ENCODE results near the gene CLPTM1L.

Gene CLPTM1L

DNA sequence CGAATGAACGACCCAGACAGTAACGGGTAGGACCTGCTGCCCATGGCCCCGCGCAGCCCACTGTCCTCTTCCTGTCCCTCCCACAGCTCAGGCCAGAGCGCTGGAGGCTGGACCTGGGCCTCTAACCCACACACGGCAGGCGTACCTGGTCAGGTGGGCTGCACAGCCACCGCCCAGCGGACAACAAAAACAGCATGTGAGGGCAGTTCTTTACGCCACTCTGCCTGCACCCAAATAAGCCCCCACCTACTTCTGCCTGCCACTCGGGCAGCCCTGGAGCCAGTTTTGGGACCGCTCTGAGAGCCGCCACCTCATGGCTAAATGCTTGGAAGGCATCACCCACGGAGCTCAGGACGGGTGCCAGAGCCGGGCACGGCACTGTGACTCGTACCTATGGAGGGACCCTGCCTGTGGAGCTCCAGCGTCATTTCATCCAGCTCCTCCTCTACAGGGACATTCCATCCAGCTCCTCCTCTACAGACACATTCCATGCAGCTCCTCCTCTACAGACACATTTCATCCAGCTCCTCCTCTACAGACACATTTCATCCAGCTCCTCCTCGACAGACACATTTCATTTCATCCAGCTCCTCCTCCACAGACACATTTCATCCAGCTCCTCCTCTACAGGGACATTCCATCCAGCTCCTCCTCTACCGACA, 18.9 kb downstream of the CLPTM1L start:
- DNase-seq (ENCODE audit: low spot score): no peak
- in situ Hi-C loops (cut with MboI; ENCODE audit: low sequenced_read_pairs, unreplicated experiment): no loop called here
- TF ChIP-seq, protein P1, sequence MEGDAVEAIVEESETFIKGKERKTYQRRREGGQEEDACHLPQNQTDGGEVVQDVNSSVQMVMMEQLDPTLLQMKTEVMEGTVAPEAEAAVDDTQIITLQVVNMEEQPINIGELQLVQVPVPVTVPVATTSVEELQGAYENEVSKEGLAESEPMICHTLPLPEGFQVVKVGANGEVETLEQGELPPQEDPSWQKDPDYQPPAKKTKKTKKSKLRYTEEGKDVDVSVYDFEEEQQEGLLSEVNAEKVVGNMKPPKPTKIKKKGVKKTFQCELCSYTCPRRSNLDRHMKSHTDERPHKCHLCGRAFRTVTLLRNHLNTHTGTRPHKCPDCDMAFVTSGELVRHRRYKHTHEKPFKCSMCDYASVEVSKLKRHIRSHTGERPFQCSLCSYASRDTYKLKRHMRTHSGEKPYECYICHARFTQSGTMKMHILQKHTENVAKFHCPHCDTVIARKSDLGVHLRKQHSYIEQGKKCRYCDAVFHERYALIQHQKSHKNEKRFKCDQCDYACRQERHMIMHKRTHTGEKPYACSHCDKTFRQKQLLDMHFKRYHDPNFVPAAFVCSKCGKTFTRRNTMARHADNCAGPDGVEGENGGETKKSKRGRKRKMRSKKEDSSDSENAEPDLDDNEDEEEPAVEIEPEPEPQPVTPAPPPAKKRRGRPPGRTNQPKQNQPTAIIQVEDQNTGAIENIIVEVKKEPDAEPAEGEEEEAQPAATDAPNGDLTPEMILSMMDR (IDR thresholded peaks at IDR 0.05; ENCODE audit: borderline replicate concordance, control extremely low read depth, extremely low read depth, insufficient read depth, missing control alignments): no peak

DNA sequence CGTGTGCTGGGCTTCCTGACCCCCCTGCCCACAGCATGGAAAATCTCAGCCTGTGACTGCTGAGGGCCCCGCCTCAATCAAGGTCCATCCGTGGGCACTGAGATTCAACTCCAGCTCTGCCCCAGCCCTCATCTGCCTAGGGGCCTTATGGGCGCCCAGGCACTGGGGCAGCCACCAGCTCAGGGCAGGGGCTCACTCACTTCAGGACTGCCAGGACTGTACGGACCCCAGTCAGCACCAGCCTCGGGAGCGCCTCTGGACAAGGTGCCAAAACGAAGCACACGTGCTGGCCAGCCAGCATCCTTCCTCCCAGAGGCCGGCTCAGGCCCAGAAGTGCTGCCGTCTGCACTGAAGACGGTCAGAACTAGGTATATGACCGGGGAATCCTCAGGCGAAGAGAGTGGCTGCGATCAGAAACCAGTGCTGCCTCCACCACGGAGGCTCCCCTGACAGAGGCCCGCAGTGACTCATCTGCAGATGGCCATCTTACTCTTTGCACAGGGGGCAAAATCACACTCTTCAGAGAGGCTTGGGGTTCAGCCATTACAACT, 19.6 kb downstream of the CLPTM1L start:
- TF ChIP-seq, protein P1 (IDR thresholded peaks at IDR 0.05; ENCODE audit: borderline replicate concordance, control extremely low read depth, extremely low read depth, insufficient read depth, missing control alignments): no peak
- in situ Hi-C loops (cut with MboI; ENCODE audit: low sequenced_read_pairs, unreplicated experiment): no loop called here
- no peak for DNase-seq (ENCODE audit: low spot score)

DNA sequence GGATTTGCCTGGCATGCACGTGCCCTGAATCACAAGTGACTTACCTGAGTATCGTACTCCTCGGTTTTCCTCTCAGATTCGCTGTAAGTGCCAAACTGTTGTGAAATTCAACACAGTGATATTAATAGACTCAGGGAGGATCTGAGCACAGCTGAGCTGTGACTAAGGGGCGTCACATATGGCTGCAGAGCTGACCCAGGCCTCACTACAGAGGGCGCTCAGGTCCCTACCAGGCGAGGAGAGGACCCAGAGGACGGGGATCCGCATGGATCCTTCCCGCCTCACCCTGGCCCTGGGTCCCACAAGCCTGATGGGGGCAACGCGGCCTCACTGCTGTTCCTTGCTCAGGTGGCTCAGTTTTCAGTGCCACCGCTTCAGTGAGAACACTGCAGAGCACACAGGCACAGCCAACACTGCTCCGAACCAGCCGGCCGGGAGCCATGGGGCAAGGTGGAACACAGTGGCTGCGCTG, 20.1 kb downstream of the CLPTM1L start:
- in situ Hi-C loops (cut with MboI; ENCODE audit: low sequenced_read_pairs, unreplicated experiment): no loop called here
- TF ChIP-seq, protein P1 (IDR thresholded peaks at IDR 0.05; ENCODE audit: borderline replicate concordance, control extremely low read depth, extremely low read depth, insufficient read depth, missing control alignments): no peak
- no peak for DNase-seq (ENCODE audit: low spot score)

DNA sequence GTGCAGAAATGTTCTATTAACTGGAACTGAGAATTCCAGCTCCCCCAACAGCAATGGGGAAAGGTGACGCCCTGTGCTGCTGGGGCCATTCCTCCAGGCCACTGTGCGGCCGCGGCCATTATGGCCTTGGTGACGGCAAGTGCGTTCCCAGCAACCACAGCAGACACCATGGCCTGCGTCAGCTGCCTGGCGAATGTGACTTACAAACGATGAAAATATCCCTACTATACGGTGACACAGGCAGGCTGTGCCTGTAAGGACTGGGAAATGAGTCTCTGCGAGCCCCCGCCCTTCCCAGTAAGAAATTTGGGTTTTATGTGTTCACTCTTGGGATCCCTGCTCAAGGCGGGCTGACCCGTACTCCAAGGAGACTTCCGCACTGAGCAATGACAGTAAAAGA, 20.6 kb downstream of the CLPTM1L start:
- DNase-seq (ENCODE audit: low spot score): no peak
- TF ChIP-seq, protein P1 (IDR thresholded peaks at IDR 0.05; ENCODE audit: borderline replicate concordance, control extremely low read depth, extremely low read depth, insufficient read depth, missing control alignments): no peak
- in situ Hi-C loops (cut with MboI; ENCODE audit: low sequenced_read_pairs, unreplicated experiment): no loop called here

DNA sequence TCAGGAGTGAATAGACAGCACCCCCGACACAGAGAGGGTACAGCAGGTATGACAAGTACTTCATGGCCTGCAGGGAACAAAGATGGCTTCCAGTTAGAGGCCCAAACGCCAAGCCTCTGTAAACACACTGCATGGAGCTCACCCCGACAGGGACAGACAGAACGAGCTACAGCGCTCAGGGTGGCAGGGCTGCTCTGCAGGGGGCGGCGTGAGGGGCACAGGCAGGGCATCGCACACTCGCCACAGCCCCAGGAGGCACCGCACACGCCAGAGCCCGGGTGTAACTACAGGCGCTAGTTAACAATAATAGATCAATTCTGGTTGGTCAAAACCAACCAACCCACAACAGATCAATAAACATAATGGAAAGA, 21.1 kb downstream of the CLPTM1L start:
- TF ChIP-seq, protein P1 (IDR thresholded peaks at IDR 0.05; ENCODE audit: borderline replicate concordance, control extremely low read depth, extremely low read depth, insufficient read depth, missing control alignments): no peak
- no peak for DNase-seq (ENCODE audit: low spot score)
- in situ Hi-C loops (cut with MboI; ENCODE audit: low sequenced_read_pairs, unreplicated experiment): no loop called here

DNA sequence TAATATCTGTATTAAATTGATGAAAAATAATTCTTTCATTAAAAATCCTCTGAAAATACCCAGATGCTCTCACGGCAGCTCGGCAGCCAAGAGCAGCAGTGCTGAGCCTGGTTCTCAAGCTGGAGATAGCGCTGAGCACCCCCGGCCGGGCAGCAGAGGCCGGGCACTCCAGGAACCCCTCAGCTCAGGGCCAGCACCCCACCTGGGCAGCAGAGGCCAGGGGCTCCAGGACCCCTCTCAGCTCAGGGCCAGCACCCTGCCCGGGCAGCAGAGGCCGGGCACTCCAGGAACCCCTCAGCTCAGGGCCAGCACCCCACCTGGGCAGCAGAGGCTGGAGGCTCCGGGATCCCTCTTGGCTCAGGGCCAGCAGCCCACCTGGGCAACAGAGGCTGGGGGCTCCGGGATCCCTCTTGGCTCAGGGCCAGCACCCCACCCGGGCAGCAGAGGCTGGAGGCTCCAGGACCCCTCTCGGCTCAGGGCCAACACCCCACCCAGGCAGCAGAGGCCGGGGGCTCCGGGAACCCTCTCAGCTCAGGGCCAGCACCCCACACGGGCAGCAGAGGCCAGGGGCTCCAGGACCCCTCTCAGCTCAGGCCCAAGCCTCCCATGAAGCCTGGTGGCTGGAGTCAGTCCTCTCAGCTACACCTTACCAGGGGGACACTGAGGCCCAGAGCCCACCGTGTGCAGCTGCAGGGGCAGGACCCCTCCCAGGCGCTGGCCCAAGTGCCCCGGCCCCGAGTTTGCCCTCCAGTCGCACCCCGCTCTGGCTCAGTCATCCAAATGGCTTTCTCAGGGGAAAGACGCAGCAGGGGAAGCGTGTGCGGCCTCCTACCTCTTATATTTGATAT, 21.7 kb downstream of the CLPTM1L start:
- DNase-seq (ENCODE audit: low spot score): no peak
- TF ChIP-seq, protein P1 (IDR thresholded peaks at IDR 0.05; ENCODE audit: borderline replicate concordance, control extremely low read depth, extremely low read depth, insufficient read depth, missing control alignments): no peak
- in situ Hi-C loops (cut with MboI; ENCODE audit: low sequenced_read_pairs, unreplicated experiment): no loop called here

Measured in GM13976 (cell line).